B cell (primary cell): ENCODE data around the gene RLBP1. TPM values are rescaled to one million over a fixed set of nuclear protein-coding genes. Genes with fewer than 3 reads are reported as not detected.

Experiments used
- ATAC-seq: fragments of 200-7000 bp; cut with Tn5 transposase; one replicate; pipeline ENCODE4 v1.10.0; 2021; ENCODE audit warnings: low read depth, mild to moderate bottlenecking, moderate number of reproducible peaks, moderate library complexity
- CTCF ChIA-PET: fragments of 350-600 bp; sonication (Branson Sonifier 250); formaldehyde crosslinking; loops from one replicate; lab custom pipeline; 2021; ENCODE audit warnings: antibody characterized with exemption, inconsistent platforms; lab: Charles Lee
- POLR2A ChIA-PET: fragments of 350-600 bp; sonication (Branson Sonifier 250); formaldehyde crosslinking; loops from one replicate; lab custom pipeline; 2021; ENCODE audit warnings: antibody characterized with exemption; lab: Charles Lee
- DNase-seq: peaks from one replicate; pipeline ENCODE4 v3.0.0; 2013
- H2AFZ ChIP-seq: 2 replicates; pipeline ENCODE4 v1.6.1; 2012; ENCODE audit warnings: mild to moderate bottlenecking, low read depth, low read length; ENCODE audit not compliant: insufficient read depth, poor library complexity, severe bottlenecking
- H3K27ac ChIP-seq, 2 donors: 1 replicate in 1 of 2; 2 replicates in 1 of 2; pipeline ENCODE4 v1.5.1; 2012 to 2013; ENCODE audit warnings: low read length in 2 of 2, mild to moderate bottlenecking in 2 of 2, moderate library complexity in 1 of 2
- H3K27me3 ChIP-seq, 4 experiments: fragments of 200-600 bp in 1 of 4; sonication (generic) in 1 of 4; replicated peaks in 1 of 4; 1 replicate in 2 of 4; 2 replicates in 2 of 4; pipeline versions ENCODE4 v1.6.1 to v1.7.0; 2013 to 2016; ENCODE audit warnings: low read length in 3 of 4, mild to moderate bottlenecking in 2 of 4, mixed read lengths in 1 of 4, moderate library complexity in 1 of 4; ENCODE audit not compliant: insufficient read depth in 4 of 4, control insufficient read depth in 3 of 4; ENCODE audit errors: control extremely low read depth in 1 of 4
- H3K36me3 ChIP-seq, 2 experiments: replicated peaks in 1 of 2; 1 replicate in 1 of 2; 2 replicates in 1 of 2; pipeline versions ENCODE4 v1.6.1 to v1.7.1; 2013; ENCODE audit warnings: low read length in 1 of 2; ENCODE audit not compliant: insufficient read depth in 2 of 2, control insufficient read depth in 1 of 2; ENCODE audit errors: control extremely low read depth in 1 of 2, extremely low read depth in 1 of 2
- H3K4me1 ChIP-seq, 2 donors: fragments of 200-600 bp in 1 of 2; sonication (generic) in 1 of 2; 1 replicate in 1 of 2; 2 replicates in 1 of 2; pipeline versions ENCODE4 v1.5.1 to v1.6.1; 2013 to 2017; ENCODE audit warnings: low read length in 2 of 2; ENCODE audit not compliant: control insufficient read depth in 2 of 2, insufficient read depth in 2 of 2
- H3K4me2 ChIP-seq: replicated peaks from 2 replicates; pipeline ENCODE3; 2012; ENCODE audit warnings: mild to moderate bottlenecking, low read depth, low read length; ENCODE audit not compliant: poor library complexity, severe bottlenecking
- H3K4me3 ChIP-seq, 5 experiments: fragments of 200-600 bp in 1 of 5; sonication (generic) in 1 of 5; 1 replicate in 3 of 5; 2 replicates in 2 of 5; pipeline versions ENCODE4 v1.5.1 to v1.7.0; 2011 to 2016; ENCODE audit warnings: low read length in 4 of 5, mild to moderate bottlenecking in 4 of 5, low read depth in 2 of 5, control low read depth in 1 of 5, moderate library complexity in 1 of 5; ENCODE audit not compliant: insufficient read depth in 1 of 5; ENCODE audit errors: control extremely low read depth in 1 of 5, extremely low read depth in 1 of 5
- H3K79me2 ChIP-seq: fragments of 200-600 bp; sonication (generic); one replicate; pipeline ENCODE4 v1.6.0; 2016; ENCODE audit warnings: low read length; ENCODE audit not compliant: control insufficient read depth, insufficient read depth
- H3K9ac ChIP-seq: fragments of 200-600 bp; sonication (generic); 2 replicates; pipeline ENCODE4 v1.6.1; 2017; ENCODE audit warnings: mild to moderate bottlenecking, low read length, moderate library complexity
- H3K9me3 ChIP-seq, 3 donors: one replicate each; pipeline versions ENCODE4 v1.6.1 to v1.7.1; 2013; ENCODE audit warnings: low read length in 2 of 3; ENCODE audit not compliant: control insufficient read depth in 2 of 3, insufficient read depth in 1 of 3; ENCODE audit errors: control extremely low read depth in 1 of 3
- H4K20me1 ChIP-seq: 2 replicates; pipeline ENCODE4 v1.6.0; 2012; ENCODE audit warnings: mild to moderate bottlenecking, low read length; ENCODE audit not compliant: insufficient read depth, control insufficient read depth, poor library complexity, severe bottlenecking
- H3K27ac Mint-ChIP-seq: one replicate; pipeline ENCODE4 v1.8.0; 2021; ENCODE audit warnings: mixed read lengths
- H3K27me3 Mint-ChIP-seq: one replicate; pipeline ENCODE4 v1.8.0; 2021; ENCODE audit warnings: mixed read lengths
- H3K4me1 Mint-ChIP-seq: one replicate; pipeline ENCODE4 v1.8.0; 2021; ENCODE audit warnings: mixed read lengths
- H3K4me3 Mint-ChIP-seq: one replicate; pipeline ENCODE4 v1.8.0; 2021; ENCODE audit warnings: mixed read lengths
- H3K9me3 Mint-ChIP-seq: one replicate; pipeline ENCODE4 v1.8.0; 2022; ENCODE audit warnings: mixed read lengths; ENCODE audit not compliant: insufficient read depth
- EZH2 ChIP-seq: IDR thresholded peaks from 2 replicates; pipeline ENCODE4 v1.6.1; 2012; ENCODE audit warnings: borderline replicate concordance, low read depth, mild to moderate bottlenecking, moderate library complexity, low read length; ENCODE audit not compliant: insufficient read depth, poor library complexity, severe bottlenecking
- WGBS: methylation state at CpG from one replicate; pipeline ENCODE4 v1.1.5; 2013; ENCODE audit warnings: missing lambda C conversion rate; ENCODE audit not compliant: insufficient coverage; 5-methylcytosine and 5-hydroxymethylcytosine counted together
- intact Hi-C: fragments of 100-400 bp; cut with micrococcal nuclease; formaldehyde crosslinking; loops from one replicate; pipeline ENCODE4 v1.10.0; 2022
- polyA plus RNA-seq: library from polyadenylated mRNA; depleted of rRNA; stranded (reverse); fragments of >200 nt; gene quantifications from 2 replicates; pipeline ENCODE4 v1.2.3, GENCODE V29; 2012
- total RNA-seq, 2 donors: library from RNA; stranded (reverse); fragments of 120-200 nt in 1 of 2; gene quantifications; 1 replicate in 1 of 2; 2 replicates in 1 of 2; pipeline versions ENCODE4 v1.2.3 to v1.2.4, GENCODE V29; 2013 to 2022
- TF ChIP-seq, protein P1 (sequence below): fragments of 200-600 bp; IDR thresholded peaks from one replicate; pipeline ENCODE4 v1.8.0; 2022; ENCODE audit warnings: antibody characterized with exemption, mild to moderate bottlenecking

RLBP1 gene
- total and polyA plus RNA-seq, 2 donors (not counting 1 experiment from before 2014, with no cell fraction given) = not detected

DNA sequence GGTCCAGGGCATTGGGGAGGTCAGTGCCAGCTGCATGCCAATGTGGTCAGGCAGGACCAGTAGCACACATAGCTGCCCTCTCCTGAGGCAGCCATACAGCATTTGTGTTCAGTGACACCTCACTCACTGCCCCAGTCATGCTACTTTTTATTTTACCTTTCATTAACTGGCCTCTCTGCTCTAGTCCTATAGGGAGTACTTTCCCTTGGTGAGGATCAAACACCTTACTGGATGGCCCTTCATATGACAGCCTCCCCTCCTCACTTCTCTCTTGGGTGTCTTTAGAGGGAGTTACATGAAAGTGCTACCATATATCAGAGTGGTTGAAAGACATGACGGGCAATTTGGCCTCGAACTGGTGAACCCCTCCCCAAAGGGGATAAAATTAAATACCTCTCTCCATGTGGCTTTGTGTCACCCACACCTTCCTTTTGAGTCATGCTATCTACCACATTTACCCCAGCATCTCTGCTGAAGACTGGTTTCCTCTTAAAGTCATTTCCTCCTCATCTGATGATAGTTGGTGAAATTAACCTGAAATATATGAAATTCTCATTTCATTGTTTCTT is 17.6 kb downstream of the RLBP1 start:
- no peak for ATAC-seq
- H3K9ac ChIP-seq = no peak overlapping the region
- no peak overlapping the region for H3K27ac ChIP-seq
- POLR2A ChIA-PET = no interaction called here
- CTCF ChIA-PET = interaction anchor here (1.0 to 1.6 kb wide), 3 partner anchors 9 to 13 kb away, joined by 3 to 5 read pairs (median 4); no protein-coding TSS in a partner anchor
- Mint-ChIP-seq H3K9me3 (no peaks in the 10 kb centered on the region), H3K27me3 (peaks cover 4% of the 10 kb centered on the region), H3K4me3 (no peak overlapping the region), H3K27ac (no peak overlapping the region), H3K4me1 (peaks cover 9% of the 10 kb centered on the region)
- H4K20me1 ChIP-seq = no peaks in the 10 kb centered on the region
- H3K36me3 ChIP-seq = peaks cover 0 to 3% of the 10 kb centered on the region in 2 experiments
- no peak overlapping the region for H2AFZ ChIP-seq
- no peak overlapping the region for H3K4me2 ChIP-seq
- H3K4me3 ChIP-seq = no peak overlapping the region
- no peak for DNase-seq
- no CpG with 5 or more reads among the region's 2 CpGs for WGBS
- H3K9me3 ChIP-seq = no peaks in the 10 kb centered on the region
- TF ChIP-seq, protein P1, sequence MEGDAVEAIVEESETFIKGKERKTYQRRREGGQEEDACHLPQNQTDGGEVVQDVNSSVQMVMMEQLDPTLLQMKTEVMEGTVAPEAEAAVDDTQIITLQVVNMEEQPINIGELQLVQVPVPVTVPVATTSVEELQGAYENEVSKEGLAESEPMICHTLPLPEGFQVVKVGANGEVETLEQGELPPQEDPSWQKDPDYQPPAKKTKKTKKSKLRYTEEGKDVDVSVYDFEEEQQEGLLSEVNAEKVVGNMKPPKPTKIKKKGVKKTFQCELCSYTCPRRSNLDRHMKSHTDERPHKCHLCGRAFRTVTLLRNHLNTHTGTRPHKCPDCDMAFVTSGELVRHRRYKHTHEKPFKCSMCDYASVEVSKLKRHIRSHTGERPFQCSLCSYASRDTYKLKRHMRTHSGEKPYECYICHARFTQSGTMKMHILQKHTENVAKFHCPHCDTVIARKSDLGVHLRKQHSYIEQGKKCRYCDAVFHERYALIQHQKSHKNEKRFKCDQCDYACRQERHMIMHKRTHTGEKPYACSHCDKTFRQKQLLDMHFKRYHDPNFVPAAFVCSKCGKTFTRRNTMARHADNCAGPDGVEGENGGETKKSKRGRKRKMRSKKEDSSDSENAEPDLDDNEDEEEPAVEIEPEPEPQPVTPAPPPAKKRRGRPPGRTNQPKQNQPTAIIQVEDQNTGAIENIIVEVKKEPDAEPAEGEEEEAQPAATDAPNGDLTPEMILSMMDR = no peak
- H3K79me2 ChIP-seq = no peaks in the 10 kb centered on the region
- H3K27me3 ChIP-seq = no peaks in the 10 kb centered on the region
- intact Hi-C loops = no loop called here
- H3K4me1 ChIP-seq = peaks cover 3% of the 10 kb centered on the region in 2 donors

DNA sequence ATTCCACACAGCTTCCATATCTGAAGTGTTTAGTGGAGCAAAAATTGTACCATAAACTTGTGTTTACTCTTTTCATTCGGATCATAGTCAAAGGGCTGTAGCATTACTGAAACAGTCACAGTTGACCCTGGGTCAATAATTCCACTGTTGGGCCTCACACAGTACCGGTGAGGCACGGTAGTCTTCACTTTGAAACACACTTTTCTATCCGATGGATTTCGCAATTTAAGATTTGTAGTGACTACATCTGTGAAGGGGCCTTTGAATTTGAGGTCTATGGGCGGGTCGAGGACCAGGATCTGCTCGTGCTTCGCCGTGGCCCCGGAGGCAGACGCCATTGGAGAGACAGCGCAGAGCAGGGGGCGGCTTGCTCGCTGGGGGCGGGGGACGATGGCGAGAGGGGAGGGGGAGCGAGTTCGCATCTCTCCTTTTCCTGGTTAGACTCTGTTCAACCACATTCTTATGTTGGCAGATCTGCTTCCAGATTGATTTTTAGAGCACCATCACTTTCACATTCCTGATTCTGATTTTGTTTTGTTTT is 19.8 kb downstream of the RLBP1 start:
- Histone ChIP-seq H3K4me1 (no peaks in the 10 kb centered on the region), H3K4me3 (no peak overlapping the region), H3K27me3 (no peaks in the 10 kb centered on the region), H4K20me1 (no peaks in the 10 kb centered on the region), H2AFZ (no peak overlapping the region), H3K79me2 (no peaks in the 10 kb centered on the region), H3K27ac (no peak overlapping the region), H3K9me3 (no peaks in the 10 kb centered on the region), H3K4me2 (no peak overlapping the region), H3K9ac (no peak overlapping the region), H3K36me3 (peaks cover 0 to 3% of the 10 kb centered on the region in 2 experiments)
- Mint-ChIP-seq H3K4me1 (peaks cover 1% of the 10 kb centered on the region), H3K9me3 (no peaks in the 10 kb centered on the region), H3K27ac (no peak overlapping the region), H3K27me3 (no peaks in the 10 kb centered on the region), H3K4me3 (no peak overlapping the region)
- intact Hi-C loops = no loop called here
- TF ChIP-seq EZH2 = no peak
- TF ChIP-seq, protein P1 = no peak
- no peak for DNase-seq
- ChIA-PET CTCF (no interaction called here), POLR2A (no interaction called here)
- no peak for ATAC-seq
- 98% methylated on average over 12 of the region's 20 CpGs for WGBS
